K562 (cell line): ENCODE measurements around the gene MYB. TPM values are rescaled to one million over a fixed set of nuclear protein-coding genes. Genes with fewer than 3 reads are reported as not detected.
A peak's percentile ranks its signal among the peaks of the same experiment; 100 is the strongest.

ENCODE experiments used
- ADNP ChIP-seq: fragments of 200-800 bp; sonication (Bioruptor generic); IDR thresholded peaks from 2 replicates; pipeline ENCODE4 v1.6.1; 2016; ENCODE audit warnings: missing genetic modification characterization, missing compliant biosample characterization
- CREB3L1 ChIP-seq: fragments of 450-650 bp; IDR thresholded peaks from 2 replicates; pipeline ENCODE4 v1.6.1; 2014; ENCODE audit warnings: low read depth, mild to moderate bottlenecking, moderate library complexity, borderline replicate concordance
- ELF2 ChIP-seq: fragments of 250-450 bp; sonication (Bioruptor Pico); IDR thresholded peaks from 2 replicates; pipeline ENCODE4 v1.5.0; 2021; ENCODE audit warnings: mild to moderate bottlenecking
- HOXB6 ChIP-seq: fragments of 250-450 bp; sonication (Bioruptor Pico); IDR thresholded peaks from 2 replicates; pipeline ENCODE4 v1.5.1; 2022; ENCODE audit warnings: mild to moderate bottlenecking, borderline replicate concordance
- ILK ChIP-seq: fragments of 450-650 bp; IDR thresholded peaks from 2 replicates; pipeline ENCODE4 v1.6.1; 2016; ENCODE audit warnings: missing genetic modification characterization, low read depth, mild to moderate bottlenecking, missing compliant biosample characterization, moderate library complexity, borderline replicate concordance
- KLF1 ChIP-seq: fragments of 450-650 bp; IDR thresholded peaks from 2 replicates; pipeline ENCODE4 v1.6.1; 2016; ENCODE audit warnings: missing genetic modification characterization, missing compliant biosample characterization
- LCOR ChIP-seq: sonication (generic); formaldehyde crosslinking; IDR thresholded peaks from 2 replicates; pipeline ENCODE4 v1.8.0; 2022; ENCODE audit warnings: mild to moderate bottlenecking, missing genetic modification reagents
- MEIS2 ChIP-seq: fragments of 450-650 bp; IDR thresholded peaks from 2 replicates; pipeline ENCODE4 v1.6.1; 2014; ENCODE audit warnings: mild to moderate bottlenecking; ENCODE audit not compliant: partially characterized antibody
- RERE ChIP-seq: sonication (generic); formaldehyde crosslinking; IDR thresholded peaks from 2 replicates; pipeline ENCODE4 v1.8.0; 2023; ENCODE audit warnings: missing genetic modification reagents, mild to moderate bottlenecking, borderline replicate concordance
- SMARCA4 ChIP-seq: fragments of 450-650 bp; IDR thresholded peaks from 2 replicates; pipeline ENCODE4 v1.6.1; 2016
- SNIP1 ChIP-seq: fragments of 450-650 bp; IDR thresholded peaks from 2 replicates; pipeline ENCODE4 v1.7.1; 2017; ENCODE audit warnings: low read depth, mild to moderate bottlenecking
- ZBTB43 ChIP-seq: sonication (generic); formaldehyde crosslinking; IDR thresholded peaks from 2 replicates; pipeline ENCODE4 v1.8.0; 2023; ENCODE audit warnings: mild to moderate bottlenecking, missing genetic modification reagents
- ZNF609 ChIP-seq: sonication (generic); formaldehyde crosslinking; IDR thresholded peaks from 2 replicates; pipeline ENCODE4 v1.8.1; 2023; ENCODE audit warnings: missing genetic modification reagents, mild to moderate bottlenecking, borderline replicate concordance
- polyA plus RNA-seq, 8 experiments: library from polyadenylated mRNA; depleted of rRNA in 4 of 8; stranded (reverse) in 5 of 8; unstranded in 3 of 8; fragments of >200 nt; fragmentation: Nextera tagmentation in 2 of 8; fragmentation: Illumina TruSeq in 1 of 8; extraction: Ambion mirVana in 2 of 8; extraction: Trizol in 1 of 8; gene quantifications; 2 replicates each; pipeline versions ENCODE4 v1.2.1 to v1.2.3, GENCODE V29; 2011 to 2014; ENCODE audit warnings: inconsistent platforms in 1 of 8, missing spikeins in 1 of 8
- total RNA-seq, 7 experiments: library from RNA; depleted of rRNA in 6 of 7; stranded (reverse); fragments of >200 nt in 6 of 7; fragmentation: Illumina TruSeq in 2 of 7; extraction: Trizol in 2 of 7; gene quantifications; 2 replicates each; pipeline versions ENCODE4 v1.2.1 to v1.2.3, GENCODE V29; 2011 to 2021; ENCODE audit warnings: low replicate concordance in 1 of 7

Gene MYB
- total and polyA plus RNA-seq, 9 of the 15 experiments (the other 6 are each of a cell fraction or from before 2014, with no cell fraction given): 35.8 to 218 (median 140) TPM

- TF ChIP-seq RERE: no peak
- no peak for TF ChIP-seq SMARCA4
- TF ChIP-seq ZNF609 (CRISPR knock-in tag): no peak
- 0 out of 2 replicates have a peak, but pooled peaks have one; percentile 23 for TF ChIP-seq ILK (tag)
- 0 out of 2 replicates have a peak, but pooled peaks have one; percentile 11 for TF ChIP-seq CREB3L1
- TF ChIP-seq ELF2 (CRISPR knock-in tag): no peak
- TF ChIP-seq MEIS2: peak; percentile 27
- no peak for TF ChIP-seq LCOR (CRISPR knock-in tag)
- no peak for TF ChIP-seq HOXB6 (CRISPR knock-in tag)
- TF ChIP-seq KLF1 (tag): no peak
- no peak for TF ChIP-seq ADNP
- no peak for TF ChIP-seq ZBTB43 (CRISPR knock-in tag)
- TF ChIP-seq SNIP1: no peak
Observed at GRCh38 chr6:135192256-135193174, 11.4 kb downstream of the MYB start (continued).
